OCI-LY1 (cell line): ENCODE results near the gene LRMDA.

ENCODE experiments used
- EZH2 ChIP-seq: fragments of 200-600 bp; sonication (generic), shearing (Covaris generic); IDR thresholded peaks from 2 replicates; pipeline ENCODE4 v1.8.0; 2017; ENCODE audit warnings: borderline replicate concordance, mixed run types, mild to moderate bottlenecking, antibody characterized with exemption, low read length, moderate library complexity, mixed read lengths
- TF ChIP-seq, protein P1 (sequence below): fragments of 200-600 bp; sonication (generic), shearing (Covaris generic); IDR thresholded peaks from 2 replicates; pipeline ENCODE4 v1.5.1; 2017; ENCODE audit warnings: mild to moderate bottlenecking, antibody characterized with exemption, low read length, moderate library complexity, mixed read lengths

- TF ChIP-seq, protein P1, sequence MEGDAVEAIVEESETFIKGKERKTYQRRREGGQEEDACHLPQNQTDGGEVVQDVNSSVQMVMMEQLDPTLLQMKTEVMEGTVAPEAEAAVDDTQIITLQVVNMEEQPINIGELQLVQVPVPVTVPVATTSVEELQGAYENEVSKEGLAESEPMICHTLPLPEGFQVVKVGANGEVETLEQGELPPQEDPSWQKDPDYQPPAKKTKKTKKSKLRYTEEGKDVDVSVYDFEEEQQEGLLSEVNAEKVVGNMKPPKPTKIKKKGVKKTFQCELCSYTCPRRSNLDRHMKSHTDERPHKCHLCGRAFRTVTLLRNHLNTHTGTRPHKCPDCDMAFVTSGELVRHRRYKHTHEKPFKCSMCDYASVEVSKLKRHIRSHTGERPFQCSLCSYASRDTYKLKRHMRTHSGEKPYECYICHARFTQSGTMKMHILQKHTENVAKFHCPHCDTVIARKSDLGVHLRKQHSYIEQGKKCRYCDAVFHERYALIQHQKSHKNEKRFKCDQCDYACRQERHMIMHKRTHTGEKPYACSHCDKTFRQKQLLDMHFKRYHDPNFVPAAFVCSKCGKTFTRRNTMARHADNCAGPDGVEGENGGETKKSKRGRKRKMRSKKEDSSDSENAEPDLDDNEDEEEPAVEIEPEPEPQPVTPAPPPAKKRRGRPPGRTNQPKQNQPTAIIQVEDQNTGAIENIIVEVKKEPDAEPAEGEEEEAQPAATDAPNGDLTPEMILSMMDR = no peak
- no peak for TF ChIP-seq EZH2
These were observed 991.3 kb downstream of the LRMDA start for GRCh38 chr10:76422769-76423168.
